HFF-Myc (cell line): ENCODE measurements around the gene LRIG1.

Source experiments
- DNase-seq: peaks from one replicate; pipeline ENCODE4 v3.0.0-alpha.2; 2011; ENCODE audit warnings: low read depth; ENCODE audit errors: extremely low read depth
- H3K4me3 ChIP-seq: replicated peaks from 2 replicates; pipeline ENCODE4 v1.5.1; 2011; ENCODE audit warnings: low read depth, mild to moderate bottlenecking, control low read depth, low read length
- TF ChIP-seq, protein P1 (sequence below): IDR thresholded peaks from 2 replicates; pipeline ENCODE4 v1.5.1; 2012; ENCODE audit warnings: mild to moderate bottlenecking, low read depth, low read length, control low read depth; ENCODE audit errors: missing control alignments

The LRIG1 gene

GRCh38 chr3:66376568-66376967 is 124.3 kb downstream of the LRIG1 start:
- DNase-seq = peak; percentile 52
- TF ChIP-seq, protein P1, sequence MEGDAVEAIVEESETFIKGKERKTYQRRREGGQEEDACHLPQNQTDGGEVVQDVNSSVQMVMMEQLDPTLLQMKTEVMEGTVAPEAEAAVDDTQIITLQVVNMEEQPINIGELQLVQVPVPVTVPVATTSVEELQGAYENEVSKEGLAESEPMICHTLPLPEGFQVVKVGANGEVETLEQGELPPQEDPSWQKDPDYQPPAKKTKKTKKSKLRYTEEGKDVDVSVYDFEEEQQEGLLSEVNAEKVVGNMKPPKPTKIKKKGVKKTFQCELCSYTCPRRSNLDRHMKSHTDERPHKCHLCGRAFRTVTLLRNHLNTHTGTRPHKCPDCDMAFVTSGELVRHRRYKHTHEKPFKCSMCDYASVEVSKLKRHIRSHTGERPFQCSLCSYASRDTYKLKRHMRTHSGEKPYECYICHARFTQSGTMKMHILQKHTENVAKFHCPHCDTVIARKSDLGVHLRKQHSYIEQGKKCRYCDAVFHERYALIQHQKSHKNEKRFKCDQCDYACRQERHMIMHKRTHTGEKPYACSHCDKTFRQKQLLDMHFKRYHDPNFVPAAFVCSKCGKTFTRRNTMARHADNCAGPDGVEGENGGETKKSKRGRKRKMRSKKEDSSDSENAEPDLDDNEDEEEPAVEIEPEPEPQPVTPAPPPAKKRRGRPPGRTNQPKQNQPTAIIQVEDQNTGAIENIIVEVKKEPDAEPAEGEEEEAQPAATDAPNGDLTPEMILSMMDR = no peak
- H3K4me3 ChIP-seq = no peak overlapping the region

- no peak overlapping the region for H3K4me3 ChIP-seq
- TF ChIP-seq, protein P1 = peak; percentile 43
- no peak for DNase-seq
Observed at GRCh38 chr3:66372681-66373350, 128.0 kb downstream of the LRIG1 start.

DNA sequence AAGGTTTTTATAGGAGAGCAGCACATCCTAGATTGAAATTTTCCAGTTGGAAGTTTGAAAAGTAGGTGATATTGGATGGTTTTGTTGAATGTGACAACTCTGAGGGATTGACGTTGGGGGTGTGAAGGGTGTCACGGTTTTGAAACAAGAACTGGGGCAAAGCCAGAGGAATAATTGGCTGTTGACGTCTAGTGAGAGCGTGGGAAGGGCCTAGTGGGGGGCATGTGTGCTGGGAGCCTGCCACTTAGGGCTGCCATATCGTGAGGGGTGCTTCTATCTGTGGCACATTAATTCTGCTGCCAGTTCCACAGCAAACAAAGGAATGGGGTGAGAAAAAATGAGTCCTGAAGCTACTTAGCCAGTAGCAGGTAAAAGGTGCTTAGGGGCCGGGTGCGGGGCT is 129.4 kb downstream of the LRIG1 start:
- H3K4me3 ChIP-seq = no peak overlapping the region
- no peak for DNase-seq
- TF ChIP-seq, protein P1 = no peak

DNA sequence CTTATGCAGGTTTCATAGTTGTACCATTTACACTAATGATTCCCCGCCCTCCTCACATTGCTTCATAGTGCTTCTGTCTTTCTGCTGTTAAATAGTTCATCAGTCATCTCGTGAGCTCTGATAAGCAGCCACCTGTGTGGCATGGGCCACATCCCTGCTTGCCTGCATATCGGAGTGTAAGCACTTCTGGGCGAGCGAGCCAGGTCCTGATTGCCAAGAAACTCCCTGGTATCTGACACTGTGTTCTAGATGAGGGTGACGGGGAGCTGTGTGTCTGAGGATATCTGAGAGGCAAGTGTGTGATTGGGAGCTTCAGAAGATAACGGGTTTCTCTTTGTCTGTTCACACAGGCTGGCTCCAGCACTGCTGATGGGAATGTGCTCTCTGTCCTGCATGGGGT is 130.6 kb downstream of the LRIG1 start:
- no peak for DNase-seq
- TF ChIP-seq, protein P1 = no peak

DNA sequence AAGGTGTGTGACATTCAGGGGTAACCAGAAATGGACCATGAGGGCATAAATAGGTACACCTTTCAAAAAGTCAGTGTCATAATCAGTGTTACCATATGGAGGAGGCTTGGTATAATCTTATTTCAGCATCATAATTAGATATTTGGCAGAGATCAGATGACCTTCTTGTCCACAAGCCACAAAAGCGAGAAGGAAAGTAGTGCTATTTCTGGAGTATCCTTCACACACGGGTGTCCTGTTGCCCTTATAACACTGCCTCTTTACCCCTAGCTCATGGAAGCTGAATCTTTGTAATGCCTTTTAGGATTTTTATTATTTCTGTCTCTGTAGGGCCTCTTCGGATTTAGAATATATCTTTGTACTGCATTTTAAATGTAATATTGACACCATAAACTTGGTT is 132.8 kb downstream of the LRIG1 start:
- TF ChIP-seq, protein P1 = no peak
- DNase-seq = no peak

More for the DNA sequence above, 130.6 kb downstream of the LRIG1 start:
- no peak overlapping the region for H3K4me3 ChIP-seq

GRCh38 chr3:66366747-66367146 is 134.1 kb downstream of the LRIG1 start:
- TF ChIP-seq, protein P1 = no peak
- DNase-seq = no peak
- H3K4me3 ChIP-seq = no peak overlapping the region

More for the DNA sequence above, 132.8 kb downstream of the LRIG1 start:
- H3K4me3 ChIP-seq = no peak overlapping the region

- no peak for DNase-seq
- H3K4me3 ChIP-seq = no peak overlapping the region
- TF ChIP-seq, protein P1 = no peak
Observed at GRCh38 chr3:66365080-66365479, 135.7 kb downstream of the LRIG1 start.
